Measurements from ENCODE around the gene IL12RB2. TPM values are rescaled to one million over a fixed set of nuclear protein-coding genes. Genes with fewer than 3 reads are reported as not detected.

IL12RB2 gene
- total and polyA plus RNA-seq, 2 experiments from 2014 or later, result 0.79 to 1.7 TPM

GRCh38 chr1:67433837-67434236 is 126.2 kb downstream of the IL12RB2 start:
- no peaks in the 10 kb centered on the region; the same call in 1 of the 2 replicates for H3K36me3 ChIP-seq (ENCODE audit: insufficient read depth)
- no peak overlapping the region for H3K4me2 ChIP-seq
- no peak overlapping the region for H2AFZ ChIP-seq
- DNase-seq (ENCODE audit: low spot score), result no peak
- H3K4me3 ChIP-seq, result no peak overlapping the region
- H3F3A ChIP-seq (replicated peaks; ENCODE audit: low read depth), result no peaks in the 10 kb centered on the region
- H3K79me2 ChIP-seq (replicated peaks; ENCODE audit: insufficient read depth), result peaks cover 14% of the 10 kb centered on the region
- no peaks in the 10 kb centered on the region; the same call in 2 of the 3 replicates for H3K9me3 Mint-ChIP-seq
- peaks cover 13% of the 10 kb centered on the region for H3K4me1 ChIP-seq (ENCODE audit: insufficient read depth)
- peaks cover 5% of the 10 kb centered on the region for H4K20me1 ChIP-seq (replicated peaks; ENCODE audit: insufficient read depth)
- no peak overlapping the region for H3K27ac Mint-ChIP-seq
- no peak overlapping the region for H3K27ac ChIP-seq (ENCODE audit: low read depth)
- H3K9me2 ChIP-seq (ENCODE audit: insufficient read depth), result no peaks in the 10 kb centered on the region
- peaks cover 23% of the 10 kb centered on the region for H3K27me3 Mint-ChIP-seq (ENCODE audit: insufficient read depth, low read depth, poor library complexity)
- H3K36me3 Mint-ChIP-seq (ENCODE audit: low read depth), result peaks cover 15% of the 10 kb centered on the region
- no peak overlapping the region for H3K4me3 Mint-ChIP-seq
- no peak for TF ChIP-seq ETS1 (IDR thresholded peaks at IDR 0.05)
- no peak for TF ChIP-seq POLR2AphosphoS5 (IDR thresholded peaks at IDR 0.05; ENCODE audit: low read depth)
- TF ChIP-seq, protein P1, sequence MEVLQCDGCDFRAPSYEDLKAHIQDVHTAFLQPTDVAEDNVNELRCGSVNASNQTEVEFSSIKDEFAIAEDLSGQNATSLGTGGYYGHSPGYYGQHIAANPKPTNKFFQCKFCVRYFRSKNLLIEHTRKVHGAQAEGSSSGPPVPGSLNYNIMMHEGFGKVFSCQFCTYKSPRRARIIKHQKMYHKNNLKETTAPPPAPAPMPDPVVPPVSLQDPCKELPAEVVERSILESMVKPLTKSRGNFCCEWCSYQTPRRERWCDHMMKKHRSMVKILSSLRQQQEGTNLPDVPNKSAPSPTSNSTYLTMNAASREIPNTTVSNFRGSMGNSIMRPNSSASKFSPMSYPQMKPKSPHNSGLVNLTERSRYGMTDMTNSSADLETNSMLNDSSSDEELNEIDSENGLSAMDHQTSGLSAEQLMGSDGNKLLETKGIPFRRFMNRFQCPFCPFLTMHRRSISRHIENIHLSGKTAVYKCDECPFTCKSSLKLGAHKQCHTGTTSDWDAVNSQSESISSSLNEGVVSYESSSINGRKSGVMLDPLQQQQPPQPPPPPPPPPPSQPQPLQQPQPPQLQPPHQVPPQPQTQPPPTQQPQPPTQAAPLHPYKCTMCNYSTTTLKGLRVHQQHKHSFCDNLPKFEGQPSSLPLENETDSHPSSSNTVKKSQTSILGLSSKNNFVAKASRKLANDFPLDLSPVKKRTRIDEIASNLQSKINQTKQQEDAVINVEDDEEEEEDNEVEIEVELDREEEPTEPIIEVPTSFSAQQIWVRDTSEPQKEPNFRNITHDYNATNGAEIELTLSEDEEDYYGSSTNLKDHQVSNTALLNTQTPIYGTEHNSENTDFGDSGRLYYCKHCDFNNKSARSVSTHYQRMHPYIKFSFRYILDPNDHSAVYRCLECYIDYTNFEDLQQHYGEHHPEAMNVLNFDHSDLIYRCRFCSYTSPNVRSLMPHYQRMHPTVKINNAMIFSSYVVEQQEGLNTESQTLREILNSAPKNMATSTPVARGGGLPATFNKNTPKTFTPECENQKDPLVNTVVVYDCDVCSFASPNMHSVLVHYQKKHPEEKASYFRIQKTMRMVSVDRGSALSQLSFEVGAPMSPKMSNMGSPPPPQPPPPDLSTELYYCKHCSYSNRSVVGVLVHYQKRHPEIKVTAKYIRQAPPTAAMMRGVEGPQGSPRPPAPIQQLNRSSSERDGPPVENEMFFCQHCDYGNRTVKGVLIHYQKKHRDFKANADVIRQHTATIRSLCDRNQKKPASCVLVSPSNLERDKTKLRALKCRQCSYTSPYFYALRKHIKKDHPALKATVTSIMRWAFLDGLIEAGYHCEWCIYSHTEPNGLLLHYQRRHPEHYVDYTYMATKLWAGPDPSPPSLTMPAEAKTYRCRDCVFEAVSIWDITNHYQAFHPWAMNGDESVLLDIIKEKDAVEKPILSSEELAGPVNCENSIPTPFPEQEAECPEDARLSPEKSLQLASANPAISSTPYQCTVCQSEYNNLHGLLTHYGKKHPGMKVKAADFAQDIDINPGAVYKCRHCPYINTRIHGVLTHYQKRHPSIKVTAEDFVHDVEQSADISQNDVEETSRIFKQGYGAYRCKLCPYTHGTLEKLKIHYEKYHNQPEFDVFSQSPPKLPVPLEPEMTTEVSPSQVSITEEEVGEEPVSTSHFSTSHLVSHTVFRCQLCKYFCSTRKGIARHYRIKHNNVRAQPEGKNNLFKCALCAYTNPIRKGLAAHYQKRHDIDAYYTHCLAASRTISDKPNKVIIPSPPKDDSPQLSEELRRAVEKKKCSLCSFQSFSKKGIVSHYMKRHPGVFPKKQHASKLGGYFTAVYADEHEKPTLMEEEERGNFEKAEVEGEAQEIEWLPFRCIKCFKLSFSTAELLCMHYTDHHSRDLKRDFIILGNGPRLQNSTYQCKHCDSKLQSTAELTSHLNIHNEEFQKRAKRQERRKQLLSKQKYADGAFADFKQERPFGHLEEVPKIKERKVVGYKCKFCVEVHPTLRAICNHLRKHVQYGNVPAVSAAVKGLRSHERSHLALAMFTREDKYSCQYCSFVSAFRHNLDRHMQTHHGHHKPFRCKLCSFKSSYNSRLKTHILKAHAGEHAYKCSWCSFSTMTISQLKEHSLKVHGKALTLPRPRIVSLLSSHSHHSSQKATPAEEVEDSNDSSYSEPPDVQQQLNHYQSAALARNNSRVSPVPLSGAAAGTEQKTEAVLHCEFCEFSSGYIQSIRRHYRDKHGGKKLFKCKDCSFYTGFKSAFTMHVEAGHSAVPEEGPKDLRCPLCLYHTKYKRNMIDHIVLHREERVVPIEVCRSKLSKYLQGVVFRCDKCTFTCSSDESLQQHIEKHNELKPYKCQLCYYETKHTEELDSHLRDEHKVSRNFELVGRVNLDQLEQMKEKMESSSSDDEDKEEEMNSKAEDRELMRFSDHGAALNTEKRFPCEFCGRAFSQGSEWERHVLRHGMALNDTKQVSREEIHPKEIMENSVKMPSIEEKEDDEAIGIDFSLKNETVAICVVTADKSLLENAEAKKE (CRISPR knock-in tag; IDR thresholded peaks at IDR 0.05), result no peak
- TF ChIP-seq CREB1 (CRISPR knock-in tag; IDR thresholded peaks at IDR 0.05; ENCODE audit: low read depth), result no peak
- TF ChIP-seq EZH2 (IDR thresholded peaks at IDR 0.05; ENCODE audit: low read depth, unreplicated experiment), result no peak
- no peak for TF ChIP-seq ZNF114 (CRISPR knock-in tag; IDR thresholded peaks at IDR 0.05)
- TF ChIP-seq ZNF331 (CRISPR knock-in tag; IDR thresholded peaks at IDR 0.05; ENCODE audit: low read depth), result no peak
- no peak for TF ChIP-seq JUNB (IDR thresholded peaks at IDR 0.05; ENCODE audit: unreplicated experiment)
- TF ChIP-seq, protein P2, sequence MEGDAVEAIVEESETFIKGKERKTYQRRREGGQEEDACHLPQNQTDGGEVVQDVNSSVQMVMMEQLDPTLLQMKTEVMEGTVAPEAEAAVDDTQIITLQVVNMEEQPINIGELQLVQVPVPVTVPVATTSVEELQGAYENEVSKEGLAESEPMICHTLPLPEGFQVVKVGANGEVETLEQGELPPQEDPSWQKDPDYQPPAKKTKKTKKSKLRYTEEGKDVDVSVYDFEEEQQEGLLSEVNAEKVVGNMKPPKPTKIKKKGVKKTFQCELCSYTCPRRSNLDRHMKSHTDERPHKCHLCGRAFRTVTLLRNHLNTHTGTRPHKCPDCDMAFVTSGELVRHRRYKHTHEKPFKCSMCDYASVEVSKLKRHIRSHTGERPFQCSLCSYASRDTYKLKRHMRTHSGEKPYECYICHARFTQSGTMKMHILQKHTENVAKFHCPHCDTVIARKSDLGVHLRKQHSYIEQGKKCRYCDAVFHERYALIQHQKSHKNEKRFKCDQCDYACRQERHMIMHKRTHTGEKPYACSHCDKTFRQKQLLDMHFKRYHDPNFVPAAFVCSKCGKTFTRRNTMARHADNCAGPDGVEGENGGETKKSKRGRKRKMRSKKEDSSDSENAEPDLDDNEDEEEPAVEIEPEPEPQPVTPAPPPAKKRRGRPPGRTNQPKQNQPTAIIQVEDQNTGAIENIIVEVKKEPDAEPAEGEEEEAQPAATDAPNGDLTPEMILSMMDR (conservative IDR thresholded peaks at IDR 0.05; ENCODE audit: low read depth in 2 of 2), result no peak
- TF ChIP-seq, protein P3, sequence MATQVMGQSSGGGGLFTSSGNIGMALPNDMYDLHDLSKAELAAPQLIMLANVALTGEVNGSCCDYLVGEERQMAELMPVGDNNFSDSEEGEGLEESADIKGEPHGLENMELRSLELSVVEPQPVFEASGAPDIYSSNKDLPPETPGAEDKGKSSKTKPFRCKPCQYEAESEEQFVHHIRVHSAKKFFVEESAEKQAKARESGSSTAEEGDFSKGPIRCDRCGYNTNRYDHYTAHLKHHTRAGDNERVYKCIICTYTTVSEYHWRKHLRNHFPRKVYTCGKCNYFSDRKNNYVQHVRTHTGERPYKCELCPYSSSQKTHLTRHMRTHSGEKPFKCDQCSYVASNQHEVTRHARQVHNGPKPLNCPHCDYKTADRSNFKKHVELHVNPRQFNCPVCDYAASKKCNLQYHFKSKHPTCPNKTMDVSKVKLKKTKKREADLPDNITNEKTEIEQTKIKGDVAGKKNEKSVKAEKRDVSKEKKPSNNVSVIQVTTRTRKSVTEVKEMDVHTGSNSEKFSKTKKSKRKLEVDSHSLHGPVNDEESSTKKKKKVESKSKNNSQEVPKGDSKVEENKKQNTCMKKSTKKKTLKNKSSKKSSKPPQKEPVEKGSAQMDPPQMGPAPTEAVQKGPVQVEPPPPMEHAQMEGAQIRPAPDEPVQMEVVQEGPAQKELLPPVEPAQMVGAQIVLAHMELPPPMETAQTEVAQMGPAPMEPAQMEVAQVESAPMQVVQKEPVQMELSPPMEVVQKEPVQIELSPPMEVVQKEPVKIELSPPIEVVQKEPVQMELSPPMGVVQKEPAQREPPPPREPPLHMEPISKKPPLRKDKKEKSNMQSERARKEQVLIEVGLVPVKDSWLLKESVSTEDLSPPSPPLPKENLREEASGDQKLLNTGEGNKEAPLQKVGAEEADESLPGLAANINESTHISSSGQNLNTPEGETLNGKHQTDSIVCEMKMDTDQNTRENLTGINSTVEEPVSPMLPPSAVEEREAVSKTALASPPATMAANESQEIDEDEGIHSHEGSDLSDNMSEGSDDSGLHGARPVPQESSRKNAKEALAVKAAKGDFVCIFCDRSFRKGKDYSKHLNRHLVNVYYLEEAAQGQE (IDR thresholded peaks at IDR 0.05; ENCODE audit: unreplicated experiment), result no peak
- peaks cover 18% of the 10 kb centered on the region for H3K4me1 Mint-ChIP-seq
- no peak for ATAC-seq
- no peaks in the 10 kb centered on the region for H3K27me3 ChIP-seq (ENCODE audit: insufficient read depth)
